ENCODE results near the gene UBL7.

UBL7 gene

GRCh38 chr15:74423431-74424257, 37.3 kb downstream of the UBL7 start:
- DNase-seq (ENCODE audit: low read depth in 2 of 3, low spot score in 1 of 3) = no peak

GRCh38 chr15:74422652-74423430, 38.1 kb downstream of the UBL7 start:
- DNase-seq (ENCODE audit: low read depth in 2 of 3, low spot score in 1 of 3) = no peak

- no peak for DNase-seq (ENCODE audit: low read depth in 2 of 3, low spot score in 1 of 3)
These were observed 38.7 kb downstream of the UBL7 start for GRCh38 chr15:74422265-74422651.

DNA sequence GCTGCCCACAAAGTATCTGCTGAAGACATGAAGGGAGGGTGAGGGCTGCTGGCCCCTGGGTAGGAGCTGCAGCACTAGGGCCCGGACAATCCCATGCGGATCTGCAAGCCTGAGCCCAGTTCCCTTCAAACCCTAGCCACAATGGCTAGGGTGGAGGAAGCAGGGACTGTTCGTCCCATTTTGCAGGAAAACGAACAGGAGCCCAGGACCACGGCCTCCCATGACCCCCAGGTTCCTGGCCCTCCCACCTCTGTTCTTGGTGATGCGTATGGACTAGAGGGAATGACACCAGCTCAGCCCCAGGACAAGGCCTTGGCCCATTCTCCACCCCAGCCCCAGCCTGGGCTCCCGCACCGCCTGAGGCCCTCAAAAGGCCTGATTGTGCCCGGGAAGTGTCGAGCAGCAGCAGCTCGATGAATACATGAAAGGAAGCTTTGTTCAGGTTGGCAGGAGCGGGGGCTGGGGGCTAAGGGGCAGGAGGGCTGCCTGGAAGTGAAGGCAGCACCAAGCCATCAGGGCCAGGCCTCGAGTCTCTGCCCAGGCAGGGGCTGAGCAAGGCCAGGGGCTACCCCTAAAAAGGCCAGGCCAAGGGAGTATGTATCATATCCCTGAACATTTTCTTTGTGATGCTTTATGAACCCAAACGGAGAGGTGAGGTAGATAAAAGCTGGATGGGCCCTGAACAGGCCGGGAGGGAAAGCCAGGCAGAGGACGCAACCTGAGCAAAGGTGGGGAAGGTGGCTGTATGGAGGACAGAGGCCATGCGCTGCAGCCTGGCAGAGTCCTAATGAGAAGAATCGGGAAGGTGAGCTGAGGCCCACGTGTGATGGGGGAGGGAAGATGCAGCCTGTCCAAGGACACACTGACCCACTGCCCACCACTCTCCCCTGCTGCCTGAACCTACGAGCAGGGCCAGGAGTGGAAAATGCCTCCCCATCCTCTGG, 39.4 kb downstream of the UBL7 start:
- DNase-seq (ENCODE audit: low read depth in 2 of 3, low spot score in 1 of 3) = no peak

DNA sequence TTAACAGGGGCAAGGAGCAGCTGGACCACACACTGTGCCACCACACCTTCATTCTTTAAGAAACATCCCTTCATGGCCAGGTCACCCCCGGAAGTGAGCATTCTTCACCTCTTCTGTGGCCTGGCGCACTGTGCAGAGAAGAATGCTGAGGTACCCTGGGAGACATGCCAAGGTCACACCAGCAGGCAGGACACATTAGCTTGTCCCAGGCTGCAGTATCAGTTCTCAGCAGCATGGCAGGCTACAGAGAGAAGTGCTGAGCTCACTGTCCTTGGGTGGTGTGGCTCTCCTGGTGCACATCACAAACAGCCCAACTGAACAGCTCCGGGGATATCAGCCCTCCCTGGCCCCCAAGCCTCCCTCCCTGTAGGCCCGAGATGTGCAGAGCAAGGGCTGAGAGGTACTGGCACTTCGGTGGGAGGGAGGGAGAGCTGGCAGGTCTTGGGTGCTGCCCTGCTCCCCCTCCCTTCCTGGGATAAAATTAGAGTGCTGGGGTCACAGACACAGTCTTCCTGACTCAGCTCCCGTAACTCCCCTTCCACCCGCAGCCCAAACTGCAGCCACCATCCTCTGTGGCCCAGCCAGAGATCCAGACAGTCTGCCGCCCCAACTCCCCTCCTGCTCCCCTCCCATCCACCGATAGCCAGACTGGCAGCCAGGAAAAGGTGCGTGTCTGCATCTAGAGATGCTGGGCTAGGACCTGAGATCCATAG, 40.6 kb downstream of the UBL7 start:
- DNase-seq (ENCODE audit: low read depth in 2 of 3, low spot score in 1 of 3) = no peak

GRCh38 chr15:74419432-74419831, 41.5 kb downstream of the UBL7 start:
- no peak for DNase-seq (ENCODE audit: low read depth in 2 of 3, low spot score in 1 of 3)

DNA sequence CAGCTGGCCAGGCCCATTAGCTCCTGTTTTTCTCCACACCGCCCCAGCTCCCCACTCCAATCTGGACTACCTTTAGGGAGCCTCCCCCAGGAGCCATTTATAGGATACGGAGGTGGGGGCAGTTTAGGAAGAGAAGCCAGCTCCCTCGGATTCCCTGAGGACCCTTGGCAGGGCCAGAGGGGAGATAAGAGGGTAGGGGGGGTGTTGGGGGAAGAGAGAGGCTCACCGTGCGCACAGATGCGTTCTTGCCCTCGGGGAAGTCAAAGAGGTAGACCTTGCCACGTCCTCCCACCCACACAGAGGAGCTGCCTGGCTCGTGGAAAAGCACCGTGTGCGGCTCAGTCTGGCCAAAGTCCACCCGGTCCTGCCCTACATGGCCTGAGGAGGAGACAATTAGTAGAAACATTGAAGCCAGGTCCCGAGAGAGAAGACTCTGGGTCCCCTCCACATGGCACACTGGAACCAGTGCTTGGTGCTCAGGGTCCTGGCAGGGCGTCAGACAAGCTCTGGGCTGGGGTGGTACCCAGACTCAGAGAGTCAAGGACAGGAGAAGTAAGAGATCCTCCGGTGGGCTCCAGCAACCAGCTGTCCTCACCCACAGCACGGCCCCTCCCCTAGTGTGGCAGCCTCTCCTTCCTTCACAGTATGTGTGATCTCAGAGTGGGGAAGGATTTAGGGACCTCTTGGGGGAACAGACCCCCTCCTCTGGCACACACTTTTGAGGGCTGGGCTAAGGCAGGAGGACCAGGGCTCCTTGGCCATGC, 42.2 kb downstream of the UBL7 start:
- no peak for DNase-seq (ENCODE audit: low read depth in 2 of 3, low spot score in 1 of 3)

GRCh38 chr15:74417670-74418069, 43.3 kb downstream of the UBL7 start:
- no peak for DNase-seq (ENCODE audit: low read depth in 2 of 3, low spot score in 1 of 3)

- DNase-seq (ENCODE audit: low read depth in 2 of 3, low spot score in 1 of 3) = no peak
These were observed 43.7 kb downstream of the UBL7 start for GRCh38 chr15:74417225-74417624.

- DNase-seq (ENCODE audit: low read depth in 2 of 3, low spot score in 1 of 3) = no peak
These were observed 44.7 kb downstream of the UBL7 start for GRCh38 chr15:74415966-74416916.

DNA sequence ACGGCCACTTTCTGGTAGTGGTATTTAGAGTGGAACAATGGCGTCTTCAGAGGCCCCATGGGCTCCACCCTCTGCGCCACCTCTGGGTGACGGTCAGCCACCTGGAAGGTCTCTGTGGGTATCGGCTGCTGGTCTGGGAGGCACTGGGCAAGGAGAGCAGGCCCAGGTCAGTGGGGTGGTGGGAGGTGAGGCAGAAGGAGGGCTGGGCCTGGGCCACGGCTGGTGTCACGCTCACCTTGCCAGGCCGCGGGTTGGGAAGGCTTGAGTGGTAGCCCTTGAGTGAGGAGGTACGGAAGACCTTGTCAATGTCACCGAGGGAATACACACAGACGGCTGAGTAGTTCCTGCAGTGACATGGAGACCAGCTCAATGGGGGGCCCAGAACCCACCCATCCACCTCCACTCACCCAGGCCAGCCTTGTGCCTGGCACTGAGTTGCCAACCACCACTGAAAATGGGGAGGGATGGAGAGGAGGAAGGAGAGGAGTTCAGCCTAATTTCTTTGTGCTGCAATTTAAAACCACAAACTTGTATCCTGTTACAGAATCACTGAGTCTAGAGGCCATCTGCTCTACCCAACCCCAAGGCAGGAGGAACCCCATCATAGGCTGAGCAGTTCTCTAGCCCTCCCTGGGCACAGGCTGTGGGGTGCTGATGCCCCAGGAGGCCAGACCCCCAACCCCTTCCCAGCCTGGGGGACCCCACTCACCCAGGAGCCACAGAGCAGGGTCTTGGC, 46.2 kb downstream of the UBL7 start:
- DNase-seq (ENCODE audit: low read depth in 2 of 3, low spot score in 1 of 3) = no peak

- no peak for DNase-seq (ENCODE audit: low read depth in 2 of 3, low spot score in 1 of 3)
These were observed 46.8 kb downstream of the UBL7 start for GRCh38 chr15:74414081-74414580.

GRCh38 chr15:74413350-74414080, 47.4 kb downstream of the UBL7 start:
- DNase-seq (ENCODE audit: low read depth in 2 of 3, low spot score in 1 of 3) = no peak

- DNase-seq (ENCODE audit: low read depth in 2 of 3, low spot score in 1 of 3) = no peak
These were observed 48.8 kb downstream of the UBL7 start for GRCh38 chr15:74412159-74412558.

- DNase-seq (ENCODE audit: low read depth in 2 of 3, low spot score in 1 of 3) = no peak
These were observed 49.3 kb downstream of the UBL7 start for GRCh38 chr15:74411686-74412085.

- no peak for DNase-seq (ENCODE audit: low read depth in 2 of 3, low spot score in 1 of 3)
These were observed 50.5 kb downstream of the UBL7 start for GRCh38 chr15:74410502-74410901.

DNA sequence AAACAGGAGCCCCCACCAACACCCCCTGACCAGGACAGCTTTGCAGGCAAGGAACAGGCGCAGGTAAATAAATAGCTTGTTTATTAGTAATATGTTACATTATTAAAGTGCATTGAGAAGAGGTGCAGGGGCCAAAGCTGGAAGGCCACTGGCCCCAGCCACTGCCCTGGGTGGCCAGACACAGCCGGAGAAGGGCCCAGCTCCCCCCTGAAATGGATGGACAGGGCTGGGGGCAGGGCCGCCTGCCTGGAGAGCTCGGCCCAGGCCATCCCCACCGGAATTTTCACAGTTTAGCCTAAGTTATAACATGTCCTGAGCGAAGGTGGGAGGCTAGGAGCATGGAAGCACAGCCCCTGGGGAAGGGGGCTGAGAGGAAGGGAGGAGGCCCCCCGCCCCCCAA, 51.7 kb downstream of the UBL7 start:
- DNase-seq (ENCODE audit: low read depth in 2 of 3, low spot score in 1 of 3) = no peak

Data from stimulated activated CD4-positive, alpha-beta T cell treated with anti-CD3 and anti-CD28 coated beads, Interleukin-12 subunit alpha, Interleukin-12 subunit beta, amount 100 ng/mL, for 48 hours (primary cell).